Measurements from ENCODE around the gene FOXF1.

FOXF1 gene

DNA sequence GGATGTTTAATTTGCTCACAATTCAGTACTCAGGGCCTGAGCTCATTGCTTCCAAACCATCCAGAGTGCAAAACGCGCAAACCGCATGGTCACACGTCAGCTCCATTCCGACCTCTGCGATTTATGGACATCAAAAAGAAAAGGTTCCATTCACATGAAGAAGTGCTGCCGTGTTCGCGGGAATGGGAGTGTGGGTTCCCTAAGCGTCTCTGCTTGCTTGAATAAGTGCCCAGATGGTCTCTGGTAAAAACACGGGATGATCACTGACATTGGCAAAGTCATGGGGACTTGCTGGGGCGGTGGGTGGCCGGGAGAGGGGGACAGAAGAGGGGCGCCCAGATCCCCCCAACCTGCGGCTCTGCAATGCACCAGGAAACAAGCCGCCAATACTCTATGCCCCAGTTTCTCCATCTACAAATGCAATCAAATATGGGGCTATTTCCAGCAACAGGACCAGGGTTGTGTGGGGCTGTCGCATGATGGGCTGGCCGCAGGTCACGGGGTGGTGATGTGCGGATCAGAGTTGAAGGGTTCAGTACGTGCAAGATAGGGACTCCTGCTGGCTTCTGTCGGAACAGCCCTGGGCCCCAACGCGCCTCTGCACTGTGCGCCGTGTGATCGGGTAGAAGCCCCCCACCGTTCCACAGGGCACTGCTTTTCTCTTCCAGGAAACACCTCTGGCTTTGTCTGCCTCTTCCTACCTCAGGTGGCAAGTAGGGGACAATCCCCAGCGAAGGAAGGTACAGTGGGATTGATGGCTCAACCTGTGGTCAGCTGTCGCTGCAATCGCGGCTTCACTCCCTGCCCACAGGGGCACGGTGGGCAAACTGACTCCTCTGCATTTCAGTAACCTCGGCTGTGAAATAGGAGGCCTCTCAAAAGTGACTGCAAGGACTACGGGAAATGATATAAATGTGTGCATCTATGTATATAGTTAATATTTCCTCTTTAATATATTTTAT is 11.2 kb downstream of the FOXF1 start:
- no peak overlapping the region for H3K4me3 ChIP-seq (ENCODE audit: control insufficient read depth, low read depth, low read length)
- TF ChIP-seq, protein P1, sequence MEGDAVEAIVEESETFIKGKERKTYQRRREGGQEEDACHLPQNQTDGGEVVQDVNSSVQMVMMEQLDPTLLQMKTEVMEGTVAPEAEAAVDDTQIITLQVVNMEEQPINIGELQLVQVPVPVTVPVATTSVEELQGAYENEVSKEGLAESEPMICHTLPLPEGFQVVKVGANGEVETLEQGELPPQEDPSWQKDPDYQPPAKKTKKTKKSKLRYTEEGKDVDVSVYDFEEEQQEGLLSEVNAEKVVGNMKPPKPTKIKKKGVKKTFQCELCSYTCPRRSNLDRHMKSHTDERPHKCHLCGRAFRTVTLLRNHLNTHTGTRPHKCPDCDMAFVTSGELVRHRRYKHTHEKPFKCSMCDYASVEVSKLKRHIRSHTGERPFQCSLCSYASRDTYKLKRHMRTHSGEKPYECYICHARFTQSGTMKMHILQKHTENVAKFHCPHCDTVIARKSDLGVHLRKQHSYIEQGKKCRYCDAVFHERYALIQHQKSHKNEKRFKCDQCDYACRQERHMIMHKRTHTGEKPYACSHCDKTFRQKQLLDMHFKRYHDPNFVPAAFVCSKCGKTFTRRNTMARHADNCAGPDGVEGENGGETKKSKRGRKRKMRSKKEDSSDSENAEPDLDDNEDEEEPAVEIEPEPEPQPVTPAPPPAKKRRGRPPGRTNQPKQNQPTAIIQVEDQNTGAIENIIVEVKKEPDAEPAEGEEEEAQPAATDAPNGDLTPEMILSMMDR (IDR thresholded peaks at IDR 0.05; ENCODE audit: control insufficient read depth, insufficient read depth, low read depth, low read length, missing control alignments): no peak
- no peak for DNase-seq (ENCODE audit: low read depth)

DNA sequence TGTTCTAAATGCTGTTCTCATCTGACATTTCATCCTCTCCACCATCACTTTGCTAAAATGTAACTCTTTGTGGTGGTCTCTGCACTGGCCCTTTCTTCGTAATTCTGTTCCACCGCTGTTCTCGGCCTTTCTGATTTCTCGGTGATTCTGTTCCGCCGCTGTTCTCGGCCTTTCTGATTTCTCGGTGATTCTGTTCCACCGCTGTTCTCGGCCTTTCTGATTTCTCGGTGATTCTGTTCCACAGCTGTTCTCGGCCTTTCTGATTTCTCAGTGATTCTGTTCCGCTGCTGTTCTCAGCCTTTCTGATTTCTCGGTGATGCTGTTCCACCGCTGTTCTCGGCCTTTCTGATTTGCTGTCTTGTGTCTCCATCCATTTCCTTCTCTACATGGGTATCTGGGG is 12.3 kb downstream of the FOXF1 start:
- no peak for DNase-seq (ENCODE audit: low read depth)
- H3K4me3 ChIP-seq (ENCODE audit: control insufficient read depth, low read depth, low read length): no peak overlapping the region
- TF ChIP-seq, protein P1 (IDR thresholded peaks at IDR 0.05; ENCODE audit: control insufficient read depth, insufficient read depth, low read depth, low read length, missing control alignments): no peak

DNA sequence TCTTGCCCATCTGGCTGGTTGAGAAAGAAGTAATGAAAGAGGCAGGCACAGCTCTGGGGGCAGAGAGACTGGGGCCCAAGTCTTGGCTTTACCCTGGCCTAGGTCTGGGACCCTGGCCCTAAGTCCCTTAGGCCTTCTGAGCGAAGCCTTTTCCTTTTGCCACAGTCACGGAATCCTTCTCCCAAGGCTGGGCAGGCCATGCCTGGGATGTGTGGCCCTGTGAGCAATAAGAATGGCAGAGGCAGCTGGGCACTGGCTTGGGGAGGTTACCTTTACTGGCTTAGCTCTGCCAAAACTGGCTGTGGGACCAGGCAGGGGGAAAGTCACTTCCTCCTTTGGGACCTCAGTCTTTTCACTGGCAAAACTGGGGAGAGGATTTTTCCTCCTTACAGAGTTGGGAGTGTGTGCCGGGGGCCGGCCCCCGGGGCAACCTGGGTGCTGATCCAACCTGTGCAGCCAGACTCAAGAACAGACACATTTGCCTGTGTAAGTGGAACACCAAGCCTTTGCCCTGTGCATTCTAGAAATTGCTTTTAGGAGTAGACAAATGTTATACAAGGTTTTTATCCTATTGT is 12.9 kb downstream of the FOXF1 start:
- no peak for DNase-seq (ENCODE audit: low read depth)
- TF ChIP-seq, protein P1 (IDR thresholded peaks at IDR 0.05; ENCODE audit: control insufficient read depth, insufficient read depth, low read depth, low read length, missing control alignments): no peak
- no peak overlapping the region for H3K4me3 ChIP-seq (ENCODE audit: control insufficient read depth, low read depth, low read length)

DNA sequence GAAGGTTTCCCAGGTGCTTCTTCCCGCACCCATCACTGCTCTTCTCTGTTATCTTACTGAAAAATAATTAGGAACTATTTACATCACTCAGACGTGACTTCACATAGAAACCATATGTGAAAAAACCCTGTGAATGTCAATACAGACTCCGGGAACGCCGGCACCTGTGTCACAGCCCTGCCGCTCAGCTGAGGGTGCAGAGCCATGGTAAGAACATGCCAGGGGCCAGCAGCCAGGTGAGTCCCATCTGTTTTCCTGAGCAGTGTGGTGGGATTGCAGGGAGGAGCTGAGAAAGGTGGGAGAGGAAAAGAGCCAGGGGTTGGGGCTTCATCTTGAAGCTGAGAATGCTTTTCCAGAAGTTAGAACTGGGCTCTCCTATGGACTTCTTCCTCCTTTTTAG is 13.7 kb downstream of the FOXF1 start:
- TF ChIP-seq, protein P1 (IDR thresholded peaks at IDR 0.05; ENCODE audit: control insufficient read depth, insufficient read depth, low read depth, low read length, missing control alignments): no peak

DNA sequence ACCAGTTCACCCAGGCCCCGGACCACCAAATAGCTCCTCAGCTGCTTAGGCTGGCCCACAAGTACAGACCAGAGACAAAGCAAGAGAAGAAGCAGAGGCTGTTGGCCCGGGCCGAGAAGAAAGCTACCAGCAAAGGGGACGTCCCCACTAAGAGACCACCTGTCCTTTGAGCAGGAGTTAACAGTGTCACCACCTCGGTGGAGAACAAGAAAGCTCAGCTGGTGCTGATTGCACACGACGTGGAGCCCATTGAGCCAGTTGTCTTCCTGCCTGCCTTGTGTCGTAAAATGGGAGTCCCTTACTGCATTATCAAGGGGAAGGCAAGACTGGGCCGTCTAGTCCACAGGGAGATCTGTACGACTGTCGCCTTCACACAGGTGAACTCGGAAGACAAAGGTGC is 15.4 kb downstream of the FOXF1 start:
- TF ChIP-seq, protein P1 (IDR thresholded peaks at IDR 0.05; ENCODE audit: control insufficient read depth, insufficient read depth, low read depth, low read length, missing control alignments): no peak
- DNase-seq (ENCODE audit: low read depth): no peak
- no peak overlapping the region for H3K4me3 ChIP-seq (ENCODE audit: control insufficient read depth, low read depth, low read length)

More for the DNA sequence above, 13.7 kb downstream of the FOXF1 start:
- no peak for DNase-seq (ENCODE audit: low read depth)
- H3K4me3 ChIP-seq (ENCODE audit: control insufficient read depth, low read depth, low read length): no peak overlapping the region

DNA sequence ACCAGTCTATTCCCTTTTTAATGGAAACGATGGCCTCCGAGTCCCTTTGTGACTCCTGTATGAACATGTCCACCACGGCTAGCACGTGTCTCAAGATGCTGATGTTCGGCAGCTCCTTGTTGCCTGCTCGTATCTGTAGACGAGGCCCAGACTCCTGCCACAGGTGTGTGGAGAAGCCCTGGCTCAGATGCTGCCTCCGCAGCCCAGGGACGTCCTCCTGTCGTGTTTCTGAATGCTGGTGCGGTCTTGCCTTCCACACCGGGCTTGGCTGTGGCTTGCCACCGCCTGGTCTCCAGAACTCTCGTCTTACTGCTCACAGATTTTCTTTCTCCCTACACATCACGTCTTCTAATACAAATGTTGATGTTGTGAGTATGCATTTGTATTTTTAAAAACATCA is 17.0 kb downstream of the FOXF1 start:
- no peak overlapping the region for H3K4me3 ChIP-seq (ENCODE audit: control insufficient read depth, low read depth, low read length)
- TF ChIP-seq, protein P1 (IDR thresholded peaks at IDR 0.05; ENCODE audit: control insufficient read depth, insufficient read depth, low read depth, low read length, missing control alignments): no peak
- DNase-seq (ENCODE audit: low read depth): no peak
